GM18861 (cell line): ENCODE results near the gene DUS2.
"Not testable (repeated sequence)": the region's sequence is repeated elsewhere in the genome, so short reads cannot be mapped to it uniquely, and the experiment has no call there.

Source experiments
- ATAC-seq: cut with Tn5 transposase; IDR thresholded peaks from one replicate; pipeline ENCODE4 v1.9.1; 2021; ENCODE audit not compliant: unreplicated experiment

DUS2 gene

DNA sequence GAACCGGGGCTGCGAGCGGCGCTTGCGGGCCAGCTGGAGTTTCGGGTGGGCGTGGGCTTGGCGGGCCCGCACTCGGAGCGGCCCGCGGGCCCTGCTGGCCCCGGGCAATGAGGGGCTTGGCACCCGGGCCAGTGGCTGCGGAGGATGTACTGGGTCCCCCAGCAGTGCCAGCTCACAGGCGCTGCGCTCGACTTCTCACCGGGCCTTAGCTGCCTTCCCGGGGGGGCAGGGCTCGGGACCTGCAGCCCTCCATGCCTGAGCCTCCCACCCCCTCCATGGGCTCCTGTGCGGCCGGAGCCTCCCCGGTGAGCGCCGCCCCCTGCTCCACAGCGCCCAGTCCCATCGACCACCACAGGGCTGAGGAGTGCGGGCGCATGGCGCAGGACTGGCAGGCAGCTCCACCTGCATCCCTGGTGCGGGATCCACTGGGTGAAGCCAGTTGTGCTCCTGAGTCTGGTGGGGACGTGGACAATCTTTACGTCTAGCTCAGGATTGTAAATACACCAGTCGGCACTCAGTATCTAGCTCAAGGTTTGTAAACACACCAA, 24.8 kb upstream of the DUS2 start:
- ATAC-seq: not testable (repeated sequence)

DNA sequence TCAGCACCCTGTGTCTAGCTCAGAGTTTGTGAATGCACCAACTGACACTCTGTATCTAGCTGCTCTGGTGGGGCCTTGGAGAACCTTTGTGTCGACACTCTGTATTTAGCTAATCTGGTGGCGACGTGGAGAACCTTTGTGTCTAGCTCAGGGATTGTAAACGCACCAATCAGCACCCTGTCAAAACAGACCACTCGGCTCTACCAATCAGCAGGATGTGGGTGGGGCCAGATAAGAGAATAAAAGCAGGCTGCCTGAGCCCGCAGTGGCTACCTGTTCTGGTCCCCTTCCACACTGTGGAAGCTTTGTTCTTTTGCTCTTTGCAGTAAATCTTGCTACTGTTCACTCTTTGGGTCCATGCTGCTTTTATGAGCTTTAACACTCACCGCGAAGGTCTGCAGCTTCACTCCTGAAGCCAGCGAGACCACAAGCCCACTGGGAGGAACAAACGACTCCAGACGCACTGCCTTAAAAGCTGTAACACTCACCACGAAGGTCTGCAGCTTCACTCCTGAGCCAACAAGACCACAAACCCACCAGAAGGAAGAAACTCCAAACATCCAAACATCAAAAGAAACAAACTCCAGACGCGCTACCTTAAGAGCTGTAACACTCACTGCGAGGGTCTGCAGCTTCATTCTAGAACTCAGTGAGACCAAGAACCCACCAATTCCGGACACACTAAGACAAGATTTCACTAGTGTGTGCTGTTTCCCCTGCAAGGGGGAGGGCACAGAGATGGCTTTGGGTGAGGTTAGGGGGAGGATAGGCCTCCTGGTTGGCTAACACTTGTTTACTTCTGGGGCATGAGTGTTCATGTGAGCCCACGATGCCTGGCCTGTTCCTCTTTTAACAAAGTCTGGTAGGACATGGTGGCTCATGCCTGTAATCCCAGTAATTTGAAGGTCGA, 24.1 kb upstream of the DUS2 start, which contains the start of gene DPEP2:
Gene DPEP2, minus strand, starts transcription at position 706 of the 910 bp plus-strand sequence. CDS start 6,272 bp downstream, outside the sequence.
- ATAC-seq: not testable (repeated sequence)

GRCh38 chr16:67999985-68000384, 23.1 kb upstream of the DUS2 start:
- ATAC-seq: no peak

DNA sequence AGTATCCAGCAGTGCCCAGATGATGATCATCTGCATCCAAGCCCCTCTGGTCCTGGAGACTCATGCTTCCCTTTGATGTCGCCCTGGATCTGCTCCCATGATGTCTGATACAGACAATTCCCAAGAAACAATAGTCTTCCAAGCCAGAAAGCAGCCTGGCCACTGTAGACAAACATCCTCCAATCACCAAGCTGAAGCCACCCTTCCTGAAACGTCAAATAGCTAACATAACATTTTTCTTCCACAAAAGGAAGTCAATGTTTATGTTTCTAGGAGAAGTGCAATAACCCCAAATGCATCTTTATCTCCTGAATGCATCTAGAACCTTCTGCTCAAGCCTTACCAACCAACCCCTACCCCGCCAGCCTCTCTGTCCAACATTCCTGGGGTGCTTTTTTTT, 22.6 kb upstream of the DUS2 start:
- no peak for ATAC-seq

- ATAC-seq: no peak
These were observed 20.1 kb upstream of the DUS2 start for GRCh38 chr16:68003031-68003430.

- ATAC-seq: no peak
These were observed 17.9 kb upstream of the DUS2 start for GRCh38 chr16:68005211-68005610.

GRCh38 chr16:68005786-68006286, 17.2 kb upstream of the DUS2 start:
- no peak for ATAC-seq

- no peak for ATAC-seq
These were observed 13.8 kb upstream of the DUS2 start for GRCh38 chr16:68009157-68009735.

- ATAC-seq: not testable (repeated sequence)
These were observed 13.2 kb upstream of the DUS2 start for GRCh38 chr16:68009872-68010271.

- no peak for ATAC-seq
These were observed 9.6 kb upstream of the DUS2 start for GRCh38 chr16:68013440-68013839.

- no peak for ATAC-seq
These were observed 7.4 kb upstream of the DUS2 start, which contains the start of gene DPEP2NB for GRCh38 chr16:68015681-68016080. Gene DPEP2NB, minus strand, starts transcription at chr16:68015911. Its CDS starts 141 bp downstream, at chr16:68015770.

DNA sequence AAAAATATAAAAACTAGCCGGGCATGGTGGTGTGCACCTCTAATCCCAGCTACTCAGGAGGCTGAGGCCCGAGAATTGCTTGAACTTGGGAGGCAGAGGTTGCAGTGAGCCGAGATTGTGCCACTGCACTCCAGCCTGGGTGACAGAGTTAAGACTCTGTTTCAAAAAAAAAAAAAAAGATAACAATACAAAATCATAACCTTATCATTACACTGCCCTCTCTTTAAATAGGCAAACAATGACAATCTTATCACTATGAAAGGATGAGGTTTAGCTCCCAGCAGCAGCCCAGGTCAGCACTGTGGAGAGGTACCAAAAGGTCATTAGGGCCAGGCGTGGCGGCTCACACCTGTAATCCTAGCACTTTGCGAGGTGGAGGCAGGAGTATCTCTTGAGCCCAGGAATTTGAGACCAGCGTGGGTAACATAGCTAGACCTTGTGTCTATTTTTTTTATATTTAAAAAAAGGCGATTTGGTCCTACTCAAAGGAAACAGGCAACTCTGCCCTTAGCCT, 3.9 kb upstream of the DUS2 start:
- ATAC-seq: no peak

- no peak for ATAC-seq
These were observed 1.6 kb upstream of the DUS2 start for GRCh38 chr16:68021490-68021889.

GRCh38 chr16:68022278-68022727, 781 bp upstream of the DUS2 start:
- ATAC-seq: no peak

DNA sequence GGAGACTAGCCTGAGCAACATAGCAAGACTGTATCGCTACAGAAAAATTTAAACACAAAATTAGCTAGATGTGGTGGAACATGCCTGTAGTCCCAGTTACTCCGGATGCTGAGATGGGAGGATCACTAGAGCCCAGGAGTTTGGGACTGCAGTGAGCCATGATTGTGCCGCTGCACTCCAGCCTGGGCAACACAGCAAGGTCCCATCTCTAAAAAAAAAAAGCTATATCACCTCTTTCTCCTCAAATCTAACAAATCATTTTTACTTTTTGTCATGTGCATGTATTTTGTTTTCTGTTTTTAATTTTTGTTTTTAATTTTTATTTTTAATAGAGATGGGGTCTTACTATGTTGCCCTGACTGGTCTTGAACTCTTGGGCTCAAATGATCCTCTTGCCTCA, 5.9 kb downstream of the DUS2 start:
- no peak for ATAC-seq

DNA sequence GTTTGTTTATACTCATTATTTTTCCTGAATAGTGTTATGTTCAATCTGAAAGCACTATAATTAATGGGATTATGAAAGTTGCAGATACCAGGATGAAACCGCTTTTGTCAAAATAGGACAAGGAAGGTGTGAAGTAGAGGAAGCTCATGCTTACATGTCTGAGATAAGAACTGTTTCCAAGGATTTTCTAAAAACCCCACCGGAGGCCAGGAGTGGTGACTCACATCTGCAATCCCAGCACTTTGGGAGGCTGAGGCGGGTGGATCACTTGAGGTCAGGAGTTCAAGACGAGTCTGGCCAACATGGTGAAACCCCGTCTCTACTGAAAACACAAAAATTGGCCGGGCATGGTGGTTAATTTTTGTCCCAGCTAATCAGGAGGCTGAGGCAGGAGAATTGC, 7.0 kb downstream of the DUS2 start:
- ATAC-seq: not testable (repeated sequence)

- ATAC-seq: no peak
These were observed 8.9 kb downstream of the DUS2 start for GRCh38 chr16:68031951-68032350.

DNA sequence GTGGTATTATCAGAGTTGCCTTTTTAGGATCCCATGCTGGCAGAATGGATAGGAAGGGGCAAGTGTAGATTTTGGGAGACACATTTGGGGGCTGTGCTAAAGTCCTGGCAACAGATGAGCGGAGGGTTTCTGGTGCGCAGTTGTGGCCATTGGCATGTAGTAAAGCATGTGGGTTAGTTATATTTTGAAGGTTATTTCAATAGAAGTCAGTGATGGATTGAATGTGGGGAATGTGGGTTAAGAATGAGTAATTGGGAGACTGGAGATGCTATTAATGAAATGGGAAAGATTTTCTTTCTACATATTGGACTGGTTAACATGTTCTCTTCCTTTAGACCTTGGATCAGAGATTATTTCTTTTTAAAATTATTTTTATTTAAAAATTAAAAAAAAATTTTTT, 10.0 kb downstream of the DUS2 start:
- ATAC-seq: no peak

- ATAC-seq: no peak
These were observed 12.1 kb downstream of the DUS2 start for GRCh38 chr16:68035227-68035626.

DNA sequence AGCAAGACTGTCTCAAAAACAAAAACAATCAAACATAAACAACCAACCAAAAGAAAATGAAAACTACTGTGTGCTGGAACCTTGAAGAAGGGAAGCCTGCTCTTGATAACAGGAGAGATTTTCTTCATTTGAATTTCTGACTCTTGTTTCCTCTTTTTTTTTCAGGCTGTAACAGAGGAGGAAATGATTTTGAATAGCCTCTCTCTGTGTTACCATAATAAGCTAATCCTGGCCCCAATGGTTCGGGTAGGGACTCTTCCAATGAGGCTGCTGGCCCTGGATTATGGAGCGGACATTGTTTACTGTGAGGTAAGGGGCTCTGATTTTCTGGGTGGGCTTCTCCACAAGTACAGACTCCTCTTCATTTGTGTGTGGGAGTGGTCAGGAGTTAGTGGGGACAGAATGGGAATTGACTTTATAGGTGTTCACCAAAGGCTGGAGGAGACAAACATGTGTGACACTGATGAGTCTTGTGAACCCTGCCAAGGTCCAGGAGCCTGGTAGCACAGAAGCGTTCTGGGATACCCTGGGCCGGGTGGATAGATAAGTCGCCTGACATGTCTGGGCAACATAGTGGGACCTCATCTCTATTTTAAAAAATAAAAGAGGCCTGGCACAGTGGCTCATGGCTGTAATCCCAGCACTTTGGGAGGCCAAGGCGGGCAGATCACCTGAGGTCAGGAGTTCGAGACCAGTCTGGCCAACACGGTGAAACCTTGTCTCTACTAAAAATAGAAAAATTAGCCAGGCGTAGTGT, 14.9 kb downstream of the DUS2 start:
- ATAC-seq: no peak
